Endothelial cell of umbilical vein (primary cell): Measurements from ENCODE around the gene PLCB4.

ENCODE experiments used
- CTCF ChIP-seq, 2 donors: IDR thresholded peaks; 1 replicate in 1 of 2; 2 replicates in 1 of 2; pipeline ENCODE4 v1.5.1; 2011; ENCODE audit warnings: low read length in 2 of 2, mild to moderate bottlenecking in 2 of 2, moderate library complexity in 2 of 2, control low read depth in 1 of 2, inconsistent platforms in 1 of 2, low read depth in 1 of 2; ENCODE audit not compliant: insufficient read depth in 1 of 2; ENCODE audit errors: extremely low read depth in 1 of 2
- EZH2 ChIP-seq: IDR thresholded peaks from 2 replicates; pipeline ENCODE4 v1.6.1; 2012; ENCODE audit warnings: borderline replicate concordance, low read depth, mild to moderate bottlenecking, moderate library complexity, low read length, inconsistent platforms; ENCODE audit not compliant: severe bottlenecking
- FOS ChIP-seq: IDR thresholded peaks from 2 replicates; pipeline ENCODE4 v1.6.1; 2011; ENCODE audit warnings: mild to moderate bottlenecking, low read length, moderate library complexity, borderline replicate concordance; ENCODE audit not compliant: insufficient read depth
- GATA2 ChIP-seq: IDR thresholded peaks from 2 replicates; pipeline ENCODE4 v1.7.0; 2011; ENCODE audit warnings: low read depth, mild to moderate bottlenecking, moderate library complexity, mixed read lengths, low read length; ENCODE audit not compliant: insufficient read length, insufficient read depth
- JUN ChIP-seq: IDR thresholded peaks from 2 replicates; pipeline ENCODE4 v1.6.1; 2011; ENCODE audit warnings: borderline replicate concordance, low read depth; ENCODE audit not compliant: insufficient read length, insufficient read depth
- MYC ChIP-seq: IDR thresholded peaks from one replicate; pipeline ENCODE4 v1.6.1; 2011; ENCODE audit warnings: mild to moderate bottlenecking, low read depth, low read length
- POLR2A ChIP-seq: IDR thresholded peaks from 2 replicates; pipeline ENCODE4 v1.6.1; 2012; ENCODE audit warnings: low read depth, mild to moderate bottlenecking, control low read depth, low read length
- POLR2AphosphoS5 ChIP-seq: IDR thresholded peaks from 2 replicates; pipeline ENCODE4 v1.6.1; 2012; ENCODE audit warnings: low read depth, mild to moderate bottlenecking, control low read depth, low read length, moderate library complexity; ENCODE audit not compliant: insufficient read depth
- TF ChIP-seq, protein P1 (sequence below): IDR thresholded peaks from 2 replicates; pipeline ENCODE4 v1.6.1; 2011; ENCODE audit not compliant: insufficient read depth, insufficient read length

DNA sequence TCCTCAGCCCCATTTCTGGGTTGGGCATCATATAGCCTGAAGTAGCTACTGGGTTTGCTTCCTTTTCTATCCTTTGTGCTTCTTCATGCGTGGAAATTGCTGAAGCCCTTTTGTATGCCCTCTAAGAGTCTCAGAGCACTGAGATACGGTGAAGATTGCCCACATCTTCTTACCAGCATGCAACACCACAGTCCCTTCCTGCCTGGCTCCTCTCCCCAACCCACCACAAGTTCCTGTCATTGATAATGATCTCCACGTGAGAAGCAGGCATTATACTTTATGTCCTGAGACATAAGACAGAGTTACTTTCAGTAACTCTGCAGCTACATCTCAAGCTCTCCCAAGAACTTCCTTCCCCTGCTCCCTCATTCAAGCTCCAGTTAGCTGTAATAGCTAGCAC, 15.8 kb upstream of the PLCB4 start:
- TF ChIP-seq EZH2 (no peak), CTCF (IDR thresholded peaks at IDR 0.05; ENCODE audit: extremely low read depth in 1 of 2, insufficient read depth in 1 of 2, low read depth in 1 of 2, low read length in 2 of 2) (no peak), POLR2A (no peak), POLR2AphosphoS5 (no peak), MYC (no peak), JUN (no peak), GATA2 (peak; percentile 54), FOS (no peak)
- TF ChIP-seq, protein P1, sequence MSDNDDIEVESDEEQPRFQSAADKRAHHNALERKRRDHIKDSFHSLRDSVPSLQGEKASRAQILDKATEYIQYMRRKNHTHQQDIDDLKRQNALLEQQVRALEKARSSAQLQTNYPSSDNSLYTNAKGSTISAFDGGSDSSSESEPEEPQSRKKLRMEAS = no peak
